CD4-positive, alpha-beta T cell treated with Interleukin-6 for 4 hours (primary cell): ENCODE data around the gene GOLPH3.
"Not testable (repeated sequence)": the region's sequence is repeated elsewhere in the genome, so short reads cannot be mapped to it uniquely, and the experiment has no call there.

ENCODE experiments used
- DNase-seq: peaks from one replicate; pipeline ENCODE4 v3.0.0-alpha.2; 2020; ENCODE audit warnings: mixed read lengths

GOLPH3 gene

GRCh38 chr5:32096891-32097595 lies 77.1 kb downstream of the GOLPH3 start:
- no peak for DNase-seq

DNA sequence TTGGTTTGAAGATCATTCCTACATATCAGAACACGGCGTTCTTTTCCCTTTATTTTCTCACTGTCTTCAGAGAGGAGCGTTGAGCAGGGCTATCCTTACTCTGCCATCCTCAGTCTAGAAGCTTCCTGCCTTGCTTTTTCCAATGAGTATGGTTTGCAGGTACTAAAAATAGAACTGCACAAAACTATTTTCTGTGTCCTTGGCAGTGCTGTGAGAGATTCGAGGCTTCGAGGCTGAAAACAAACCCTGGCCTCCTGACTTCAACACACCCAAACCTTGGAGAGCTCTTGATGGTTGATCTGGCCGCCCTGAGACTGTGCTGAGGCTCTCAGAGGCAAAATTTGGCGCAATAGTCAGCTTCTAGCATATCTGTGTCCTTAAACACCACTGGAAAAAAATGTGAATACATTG lies 78.9 kb downstream of the GOLPH3 start:
- no peak for DNase-seq

GRCh38 chr5:32094691-32095090 lies 79.4 kb downstream of the GOLPH3 start:
- DNase-seq: no peak

GRCh38 chr5:32092938-32093812 lies 80.9 kb downstream of the GOLPH3 start:
- DNase-seq: peak; percentile 73

DNA sequence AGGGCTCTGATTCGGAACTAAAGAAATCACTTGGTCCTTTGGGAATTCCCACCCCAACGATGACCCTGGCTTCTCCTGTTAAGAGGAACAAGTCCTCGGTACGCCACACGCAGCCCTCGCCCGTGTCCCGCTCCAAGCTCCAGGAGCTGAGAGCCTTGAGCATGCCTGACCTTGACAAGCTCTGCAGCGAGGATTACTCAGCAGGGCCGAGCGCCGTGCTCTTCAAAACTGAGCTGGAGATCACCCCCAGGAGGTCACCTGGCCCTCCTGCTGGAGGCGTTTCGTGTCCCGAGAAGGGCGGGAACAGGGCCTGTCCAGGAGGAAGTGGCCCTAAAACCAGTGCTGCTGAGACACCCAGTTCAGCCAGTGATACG lies 83.4 kb downstream of the GOLPH3 start:
- no peak for DNase-seq

GRCh38 chr5:32090026-32090754 lies 83.9 kb downstream of the GOLPH3 start:
- DNase-seq: no peak

DNA sequence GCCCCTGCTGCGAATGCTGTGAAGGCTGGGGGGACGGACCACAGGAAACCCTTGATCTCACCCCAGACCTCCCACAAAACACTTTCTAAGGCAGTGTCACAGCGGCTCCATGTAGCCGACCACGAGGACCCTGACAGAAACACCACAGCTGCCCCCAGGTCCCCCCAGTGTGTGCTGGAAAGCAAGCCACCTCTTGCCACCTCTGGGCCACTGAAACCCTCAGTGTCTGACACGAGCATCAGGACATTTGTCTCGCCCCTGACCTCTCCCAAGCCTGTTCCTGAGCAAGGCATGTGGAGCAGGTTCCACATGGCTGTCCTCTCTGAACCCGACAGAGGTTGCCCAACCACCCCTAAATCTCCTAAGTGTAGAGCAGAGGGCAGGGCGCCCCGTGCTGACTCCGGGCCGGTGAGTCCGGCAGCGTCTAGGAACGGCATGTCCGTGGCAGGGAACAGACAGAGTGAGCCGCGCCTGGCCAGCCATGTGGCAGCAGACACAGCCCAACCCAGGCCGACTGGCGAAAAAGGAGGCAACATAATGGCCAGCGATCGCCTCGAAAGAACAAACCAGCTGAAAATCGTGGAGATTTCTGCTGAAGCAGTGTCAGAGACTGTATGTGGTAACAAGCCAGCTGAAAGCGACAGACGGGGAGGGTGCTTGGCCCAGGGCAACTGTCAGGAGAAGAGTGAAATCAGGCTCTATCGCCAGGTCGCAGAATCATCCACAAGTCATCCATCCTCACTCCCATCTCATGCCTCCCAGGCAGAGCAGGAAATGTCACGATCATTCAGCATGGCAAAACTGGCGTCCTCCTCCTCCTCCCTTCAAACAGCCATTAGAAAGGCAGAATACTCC lies 84.7 kb downstream of the GOLPH3 start:
- no peak for DNase-seq

DNA sequence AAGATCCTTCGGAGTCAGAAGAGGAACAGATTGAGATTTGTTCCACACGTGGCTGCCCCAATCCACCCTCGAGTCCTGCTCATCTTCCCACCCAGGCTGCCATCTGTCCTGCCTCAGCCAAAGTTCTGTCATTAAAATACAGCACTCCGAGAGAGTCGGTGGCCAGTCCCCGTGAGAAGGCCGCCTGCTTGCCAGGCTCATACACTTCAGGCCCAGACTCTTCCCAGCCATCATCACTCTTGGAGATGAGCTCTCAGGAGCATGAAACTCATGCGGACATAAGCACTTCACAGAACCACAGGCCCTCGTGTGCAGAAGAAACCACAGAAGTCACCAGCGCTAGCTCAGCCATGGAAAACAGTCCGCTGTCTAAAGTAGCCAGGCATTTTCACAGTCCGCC lies 85.9 kb downstream of the GOLPH3 start:
- DNase-seq: no peak

DNA sequence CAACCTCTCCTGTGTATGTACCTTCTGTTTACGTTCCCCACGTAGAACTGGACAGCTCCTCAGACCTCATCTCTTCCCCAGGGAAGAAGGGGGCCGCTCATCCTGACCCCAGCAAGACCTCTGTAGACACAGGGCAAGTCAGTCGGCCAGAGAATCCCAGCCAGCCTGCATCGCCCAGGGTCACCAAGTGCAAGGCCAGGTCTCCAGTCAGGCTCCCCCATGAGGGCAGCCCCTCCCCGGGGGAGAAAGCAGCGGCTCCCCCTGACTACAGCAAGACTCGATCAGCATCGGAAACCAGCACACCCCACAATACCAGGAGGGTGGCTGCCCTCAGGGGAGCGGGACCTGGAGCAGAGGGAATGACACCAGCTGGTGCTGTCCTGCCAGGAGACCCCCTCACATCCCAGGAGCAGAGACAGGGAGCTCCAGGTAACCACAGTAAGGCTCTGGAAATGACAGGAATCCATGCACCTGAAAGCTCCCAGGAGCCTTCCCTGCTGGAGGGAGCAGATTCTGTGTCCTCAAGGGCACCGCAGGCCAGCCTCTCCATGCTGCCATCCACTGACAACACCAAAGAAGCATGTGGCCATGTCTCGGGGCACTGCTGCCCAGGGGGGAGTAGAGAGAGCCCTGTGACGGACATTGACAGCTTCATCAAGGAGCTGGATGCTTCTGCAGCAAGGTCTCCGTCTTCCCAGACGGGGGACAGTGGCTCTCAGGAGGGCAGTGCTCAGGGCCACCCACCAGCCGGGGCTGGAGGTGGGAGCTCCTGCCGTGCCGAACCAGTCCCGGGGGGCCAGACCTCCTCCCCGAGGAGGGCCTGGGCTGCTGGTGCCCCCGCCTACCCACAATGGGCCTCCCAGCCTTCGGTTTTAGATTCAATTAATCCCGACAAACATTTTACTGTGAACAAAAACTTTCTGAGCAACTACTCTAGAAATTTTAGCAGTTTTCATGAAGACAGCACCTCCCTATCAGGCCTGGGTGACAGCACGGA lies 86.7 kb downstream of the GOLPH3 start:
- no peak for DNase-seq

GRCh38 chr5:32083981-32084430 lies 90.1 kb downstream of the GOLPH3 start:
- DNase-seq: no peak

GRCh38 chr5:32082701-32083100 lies 91.4 kb downstream of the GOLPH3 start:
- DNase-seq: no peak

GRCh38 chr5:32080565-32080964 lies 93.6 kb downstream of the GOLPH3 start:
- DNase-seq: not testable (repeated sequence)

DNA sequence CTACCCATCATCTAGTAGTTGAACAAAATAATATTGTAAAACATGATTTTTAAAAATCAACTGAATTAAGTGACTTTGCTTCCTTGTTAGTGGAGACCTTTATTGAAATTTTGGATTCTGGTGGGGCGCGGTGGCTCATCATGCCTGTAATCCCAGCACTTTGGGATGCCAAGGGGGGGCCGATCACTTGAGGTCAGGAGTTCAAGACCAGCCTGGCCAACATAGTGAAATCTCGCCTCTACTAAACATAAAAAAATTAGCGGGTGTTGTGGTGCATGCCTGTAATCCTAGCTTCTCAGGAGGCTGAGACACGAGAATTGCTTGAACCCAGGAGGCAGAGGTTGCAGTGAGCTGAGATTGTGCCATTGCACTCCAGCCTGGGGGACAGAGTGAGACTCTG lies 95.3 kb downstream of the GOLPH3 start:
- DNase-seq: not testable (repeated sequence)

DNA sequence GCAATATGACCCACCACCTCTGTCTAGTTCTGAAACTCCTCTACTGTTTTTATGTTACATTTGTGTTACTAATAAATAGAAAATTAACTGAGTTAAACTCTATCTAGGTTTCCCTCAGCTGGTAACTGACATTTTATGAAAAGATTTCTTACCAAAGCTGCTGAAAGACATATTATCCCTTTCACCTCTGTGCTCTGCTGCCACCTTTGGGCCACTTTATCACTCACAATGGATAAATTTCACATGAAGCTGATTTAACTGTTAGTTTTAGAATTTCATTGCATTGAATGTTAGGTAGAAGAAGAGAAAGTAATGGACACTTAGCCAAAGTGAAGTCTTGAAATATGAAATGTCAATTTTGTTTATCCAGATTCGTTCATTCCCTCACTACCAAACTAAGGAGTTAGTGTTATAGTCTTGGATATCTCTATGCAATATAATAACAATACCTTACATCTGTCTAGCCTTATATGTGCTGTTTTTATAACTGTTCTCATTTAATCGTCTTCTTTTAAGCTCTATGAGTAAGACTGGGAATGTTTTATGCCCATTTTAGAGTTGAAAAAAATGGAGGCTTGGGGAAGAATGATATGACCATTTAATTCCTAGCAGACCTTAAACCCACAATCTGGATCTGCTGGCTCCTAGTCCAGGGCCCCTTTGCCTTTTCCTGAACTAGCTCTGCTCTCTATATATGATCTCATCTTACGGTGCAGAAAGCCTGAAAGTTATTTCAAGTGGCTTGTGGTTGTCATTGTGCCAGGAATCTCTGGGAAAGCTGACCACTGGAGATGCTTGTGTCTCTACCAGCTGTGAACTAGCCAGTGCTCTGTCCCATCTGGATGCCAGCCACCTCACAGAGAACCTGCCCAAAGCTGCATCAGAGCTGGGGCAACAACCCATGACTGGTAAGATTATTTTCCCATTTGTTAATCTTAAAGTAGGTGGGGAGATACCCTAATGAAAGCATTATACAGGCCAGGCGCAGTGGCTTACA lies 97.1 kb downstream of the GOLPH3 start:
- DNase-seq: peak; percentile 60
